ENCODE measurements around the gene PLEKHH1.

PLEKHH1 gene

DNA sequence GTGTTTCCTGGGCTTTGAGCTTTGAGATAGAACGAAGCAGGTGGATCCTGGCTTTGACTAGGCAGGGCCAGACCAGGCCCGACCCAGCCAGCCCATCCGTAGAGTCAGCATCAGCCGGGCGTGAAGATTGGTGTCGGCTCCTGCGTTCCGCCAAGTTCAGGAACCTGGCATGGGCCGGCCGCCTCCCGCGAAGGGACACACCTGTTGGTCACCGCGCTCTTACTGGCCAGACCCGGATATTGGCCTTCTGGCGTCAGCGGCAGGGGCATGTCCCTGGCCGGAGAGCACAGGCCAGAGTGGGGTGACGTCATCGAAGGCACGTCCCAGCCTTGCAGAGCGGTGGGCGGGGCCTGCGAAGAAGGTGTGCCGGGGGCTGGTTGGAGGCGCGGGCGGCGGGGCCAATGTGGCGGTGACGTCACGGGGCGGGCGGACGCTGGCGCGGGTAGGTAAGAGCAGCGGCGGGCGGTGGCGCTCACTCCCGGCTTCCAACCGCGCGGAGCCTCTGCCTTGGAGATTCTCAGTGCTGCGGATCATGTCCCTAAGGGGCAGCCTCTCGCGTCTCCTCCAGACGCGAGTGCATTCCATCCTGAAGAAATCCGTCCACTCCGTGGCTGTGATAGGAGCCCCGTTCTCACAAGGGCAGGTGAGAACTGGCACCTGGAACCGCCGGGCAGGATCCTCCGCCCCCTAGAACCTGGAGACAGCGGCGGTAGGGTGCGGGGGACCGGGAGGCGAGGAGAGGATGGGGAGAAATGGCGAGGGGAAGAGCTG, 86.5 kb downstream of the PLEKHH1 start, which contains the start of gene ARG2 (continued):
- TF ChIP-seq, protein P1, sequence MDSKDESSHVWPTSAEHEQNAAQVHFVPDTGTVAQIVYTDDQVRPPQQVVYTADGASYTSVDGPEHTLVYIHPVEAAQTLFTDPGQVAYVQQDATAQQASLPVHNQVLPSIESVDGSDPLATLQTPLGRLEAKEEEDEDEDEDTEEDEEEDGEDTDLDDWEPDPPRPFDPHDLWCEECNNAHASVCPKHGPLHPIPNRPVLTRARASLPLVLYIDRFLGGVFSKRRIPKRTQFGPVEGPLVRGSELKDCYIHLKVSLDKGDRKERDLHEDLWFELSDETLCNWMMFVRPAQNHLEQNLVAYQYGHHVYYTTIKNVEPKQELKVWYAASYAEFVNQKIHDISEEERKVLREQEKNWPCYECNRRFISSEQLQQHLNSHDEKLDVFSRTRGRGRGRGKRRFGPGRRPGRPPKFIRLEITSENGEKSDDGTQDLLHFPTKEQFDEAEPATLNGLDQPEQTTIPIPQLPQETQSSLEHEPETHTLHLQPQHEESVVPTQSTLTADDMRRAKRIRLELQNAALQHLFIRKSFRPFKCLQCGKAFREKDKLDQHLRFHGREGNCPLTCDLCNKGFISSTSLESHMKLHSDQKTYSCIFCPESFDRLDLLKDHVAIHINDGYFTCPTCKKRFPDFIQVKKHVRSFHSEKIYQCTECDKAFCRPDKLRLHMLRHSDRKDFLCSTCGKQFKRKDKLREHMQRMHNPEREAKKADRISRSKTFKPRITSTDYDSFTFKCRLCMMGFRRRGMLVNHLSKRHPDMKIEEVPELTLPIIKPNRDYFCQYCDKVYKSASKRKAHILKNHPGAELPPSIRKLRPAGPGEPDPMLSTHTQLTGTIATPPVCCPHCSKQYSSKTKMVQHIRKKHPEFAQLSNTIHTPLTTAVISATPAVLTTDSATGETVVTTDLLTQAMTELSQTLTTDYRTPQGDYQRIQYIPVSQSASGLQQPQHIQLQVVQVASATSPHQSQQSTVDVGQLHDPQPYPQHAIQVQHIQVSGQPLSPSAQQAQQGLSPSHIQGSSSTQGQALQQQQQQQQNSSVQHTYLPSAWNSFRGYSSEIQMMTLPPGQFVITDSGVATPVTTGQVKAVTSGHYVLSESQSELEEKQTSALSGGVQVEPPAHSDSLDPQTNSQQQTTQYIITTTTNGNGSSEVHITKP (tag by site-specific recombination; IDR thresholded peaks at IDR 0.05), result peak; percentile 56
- TF ChIP-seq ZBTB48 (tag by site-specific recombination; IDR thresholded peaks at IDR 0.05) (peak; percentile 87), ZSCAN30 (tag by site-specific recombination; IDR thresholded peaks at IDR 0.05) (peak; percentile 50; the same call in 1 of the 2 replicates), KLF9 (tag by site-specific recombination; IDR thresholded peaks at IDR 0.05; ENCODE audit: low read depth) (peak; percentile 96), ZNF785 (tag by site-specific recombination; IDR thresholded peaks at IDR 0.05) (0 out of 2 replicates have a peak, but pooled peaks have one; percentile 23), ZNF2 (tag by site-specific recombination; IDR thresholded peaks at IDR 0.05) (0 out of 2 replicates have a peak, but pooled peaks have one; percentile 17), ZNF274 (IDR thresholded peaks at IDR 0.05; ENCODE audit: low read length) (no peak), ZNF274 (tag by site-specific recombination; IDR thresholded peaks at IDR 0.05; ENCODE audit: borderline replicate concordance) (no peak), GLIS2 (tag by site-specific recombination; IDR thresholded peaks at IDR 0.05) (peak; percentile 57), IKZF3 (tag by site-specific recombination; IDR thresholded peaks at IDR 0.05) (peak; percentile 28; the same call in 1 of the 2 replicates), ZNF423 (tag by site-specific recombination; IDR thresholded peaks at IDR 0.05) (peak; percentile 41; the same call in 1 of the 2 replicates), ZNF629 (tag by site-specific recombination; IDR thresholded peaks at IDR 0.05) (peak; percentile 99), ZNF211 (tag by site-specific recombination; IDR thresholded peaks at IDR 0.05; ENCODE audit: low read depth) (no peak), ZNF341 (tag by site-specific recombination; IDR thresholded peaks at IDR 0.05; ENCODE audit: low read depth) (peak; percentile 99), SCRT1 (tag by site-specific recombination; IDR thresholded peaks at IDR 0.05; ENCODE audit: borderline replicate concordance) (peak; percentile 94), KLF8 (tag by site-specific recombination; IDR thresholded peaks at IDR 0.05) (peak; percentile 95), ZNF324 (tag by site-specific recombination; IDR thresholded peaks at IDR 0.05) (peak; percentile 82), ZNF48 (tag by site-specific recombination; IDR thresholded peaks at IDR 0.05) (no peak), SETDB1 (IDR thresholded peaks at IDR 0.05; ENCODE audit: insufficient read length, low read length) (no peak), ZNF600 (tag by site-specific recombination; IDR thresholded peaks at IDR 0.05) (peak; percentile 85), WT1 (tag by site-specific recombination; IDR thresholded peaks at IDR 0.05) (peak; percentile 40; the same call in 1 of the 2 replicates), SP3 (tag by site-specific recombination; IDR thresholded peaks at IDR 0.05) (peak; percentile 92), SP2 (tag by site-specific recombination; IDR thresholded peaks at IDR 0.05) (peak; percentile 96), ZFHX2 (tag by site-specific recombination; conservative IDR thresholded peaks at IDR 0.05) (peak; percentile 86), ZBTB17 (tag by site-specific recombination; IDR thresholded peaks at IDR 0.05) (peak; percentile 88), ZNF596 (tag by site-specific recombination; IDR thresholded peaks at IDR 0.05) (no peak), ZNF223 (tag by site-specific recombination; IDR thresholded peaks at IDR 0.05) (no peak), ZBTB21 (tag by site-specific recombination; IDR thresholded peaks at IDR 0.05) (peak; percentile 98), ZNF654 (tag by site-specific recombination; IDR thresholded peaks at IDR 0.05; ENCODE audit: low read depth) (no peak), ZNF521 (tag by site-specific recombination; IDR thresholded peaks at IDR 0.05) (no peak), ZNF707 (tag by site-specific recombination; IDR thresholded peaks at IDR 0.05) (no peak)
- TF ChIP-seq, protein P2, sequence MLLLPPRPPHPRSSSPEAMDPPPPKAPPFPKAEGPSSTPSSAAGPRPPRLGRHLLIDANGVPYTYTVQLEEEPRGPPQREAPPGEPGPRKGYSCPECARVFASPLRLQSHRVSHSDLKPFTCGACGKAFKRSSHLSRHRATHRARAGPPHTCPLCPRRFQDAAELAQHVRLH (tag by site-specific recombination; IDR thresholded peaks at IDR 0.05), result no peak; the same call in 1 of the 2 replicates
- TF ChIP-seq, protein P3, sequence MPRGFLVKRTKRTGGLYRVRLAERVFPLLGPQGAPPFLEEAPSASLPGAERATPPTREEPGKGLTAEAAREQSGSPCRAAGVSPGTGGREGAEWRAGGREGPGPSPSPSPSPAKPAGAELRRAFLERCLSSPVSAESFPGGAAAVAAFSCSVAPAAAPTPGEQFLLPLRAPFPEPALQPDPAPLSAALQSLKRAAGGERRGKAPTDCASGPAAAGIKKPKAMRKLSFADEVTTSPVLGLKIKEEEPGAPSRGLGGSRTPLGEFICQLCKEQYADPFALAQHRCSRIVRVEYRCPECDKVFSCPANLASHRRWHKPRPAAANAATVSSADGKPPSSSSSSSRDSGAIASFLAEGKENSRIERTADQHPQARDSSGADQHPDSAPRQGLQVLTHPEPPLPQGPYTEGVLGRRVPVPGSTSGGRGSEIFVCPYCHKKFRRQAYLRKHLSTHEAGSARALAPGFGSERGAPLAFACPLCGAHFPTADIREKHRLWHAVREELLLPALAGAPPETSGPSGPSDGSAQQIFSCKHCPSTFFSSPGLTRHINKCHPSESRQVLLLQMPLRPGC (tag by site-specific recombination; IDR thresholded peaks at IDR 0.05), result peak; percentile 74; the same call in 1 of the 2 replicates
- TF ChIP-seq, protein P4, sequence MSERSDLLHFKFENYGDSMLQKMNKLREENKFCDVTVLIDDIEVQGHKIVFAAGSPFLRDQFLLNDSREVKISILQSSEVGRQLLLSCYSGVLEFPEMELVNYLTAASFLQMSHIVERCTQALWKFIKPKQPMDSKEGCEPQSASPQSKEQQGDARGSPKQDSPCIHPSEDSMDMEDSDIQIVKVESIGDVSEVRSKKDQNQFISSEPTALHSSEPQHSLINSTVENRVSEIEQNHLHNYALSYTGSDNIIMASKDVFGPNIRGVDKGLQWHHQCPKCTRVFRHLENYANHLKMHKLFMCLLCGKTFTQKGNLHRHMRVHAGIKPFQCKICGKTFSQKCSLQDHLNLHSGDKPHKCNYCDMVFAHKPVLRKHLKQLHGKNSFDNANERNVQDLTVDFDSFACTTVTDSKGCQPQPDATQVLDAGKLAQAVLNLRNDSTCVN (tag by site-specific recombination; optimal IDR thresholded peaks at IDR 0.05), result peak; percentile 80
